HEK293 (cell line): ENCODE measurements around the gene TGFBI.

Source experiments
- KLF1 ChIP-seq: fragments of 450-650 bp; formaldehyde crosslinking; IDR thresholded peaks from 2 replicates; pipeline ENCODE4 v1.5.1; 2016; ENCODE audit warnings: missing biosample characterization, missing genetic modification characterization
- ZNF169 ChIP-seq: fragments of 450-650 bp; formaldehyde crosslinking; IDR thresholded peaks from 2 replicates; pipeline ENCODE4 v1.5.1; 2016; ENCODE audit warnings: missing biosample characterization, missing genetic modification characterization
- ZNF274 ChIP-seq, 2 experiments: fragments of 200-500 bp in 1 of 2; fragments of 450-650 bp in 1 of 2; sonication (Bioruptor generic) in 1 of 2; formaldehyde crosslinking in 1 of 2; IDR thresholded peaks; 2 replicates each; pipeline versions ENCODE4 v1.5.1 to v1.6.1; 2014 to 2016; ENCODE audit warnings: borderline replicate concordance in 1 of 2, inconsistent platforms in 1 of 2, low read length in 1 of 2, missing biosample characterization in 1 of 2, missing genetic modification characterization in 1 of 2
- ZNF530 ChIP-seq: fragments of 450-650 bp; formaldehyde crosslinking; IDR thresholded peaks from 2 replicates; pipeline ENCODE4 v1.5.1; 2016; ENCODE audit warnings: low read depth, missing biosample characterization, missing genetic modification characterization
- ZNF664 ChIP-seq: fragments of 450-650 bp; formaldehyde crosslinking; IDR thresholded peaks from 2 replicates; pipeline ENCODE4 v1.5.1; 2016; ENCODE audit warnings: missing biosample characterization, missing genetic modification characterization
- ZSCAN23 ChIP-seq: fragments of 450-650 bp; formaldehyde crosslinking; IDR thresholded peaks from 2 replicates; pipeline ENCODE4 v1.5.1; 2016; ENCODE audit warnings: missing biosample characterization, missing genetic modification characterization
- TF ChIP-seq, protein P1 (sequence below): fragments of 450-650 bp; formaldehyde crosslinking; IDR thresholded peaks from 2 replicates; pipeline ENCODE4 v1.5.1; 2016; ENCODE audit warnings: missing biosample characterization, missing genetic modification characterization
- TF ChIP-seq, protein P2 (sequence below): fragments of 450-650 bp; formaldehyde crosslinking; IDR thresholded peaks from 2 replicates; pipeline ENCODE4 v1.5.1; 2016; ENCODE audit warnings: missing biosample characterization, missing genetic modification characterization
- TF ChIP-seq, protein P3 (sequence below): fragments of 450-650 bp; formaldehyde crosslinking; IDR thresholded peaks from 2 replicates; pipeline ENCODE4 v1.5.1; 2016; ENCODE audit warnings: missing biosample characterization, missing genetic modification characterization, low read depth

DNA sequence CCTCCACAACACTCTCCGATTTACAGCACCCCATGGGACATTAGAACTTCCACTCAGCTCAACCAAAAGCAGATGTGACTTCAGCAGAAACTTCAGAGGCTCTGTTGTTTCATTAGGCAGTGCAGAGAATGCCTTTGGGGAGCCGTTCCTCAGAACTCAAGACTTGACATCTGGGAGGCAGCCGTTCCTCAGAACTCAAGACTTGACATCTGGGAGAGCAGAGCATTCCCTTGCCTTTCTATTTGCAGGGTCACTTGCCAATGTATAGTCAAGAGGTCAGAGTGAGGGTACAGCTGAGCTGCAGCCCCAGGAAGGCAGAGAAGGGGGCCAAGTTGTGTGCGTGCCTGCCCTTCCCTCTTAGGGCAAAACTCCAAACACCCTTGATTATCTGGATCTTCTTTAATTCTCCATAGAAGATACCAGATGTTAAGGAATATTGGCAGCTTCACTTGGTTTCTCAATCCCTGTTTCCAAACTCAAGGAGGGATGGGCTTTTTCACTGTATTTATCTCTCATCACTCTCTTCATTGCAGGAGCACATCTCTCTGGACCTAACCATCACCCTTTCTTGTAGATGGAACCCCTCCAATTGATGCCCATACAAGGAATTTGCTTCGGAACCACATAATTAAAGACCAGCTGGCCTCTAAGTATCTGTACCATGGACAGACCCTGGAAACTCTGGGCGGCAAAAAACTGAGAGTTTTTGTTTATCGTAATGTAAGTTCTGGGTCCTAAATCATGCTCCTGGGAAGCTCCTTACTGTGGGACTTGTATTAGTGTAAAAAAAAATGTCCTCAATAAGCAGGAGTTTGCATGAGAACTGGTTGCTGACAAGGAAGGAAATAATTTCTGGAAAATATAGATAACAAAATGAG lies 25.6 kb downstream of the TGFBI start:
- no peak for TF ChIP-seq ZNF169 (tag by site-specific recombination)
- TF ChIP-seq, protein P1, sequence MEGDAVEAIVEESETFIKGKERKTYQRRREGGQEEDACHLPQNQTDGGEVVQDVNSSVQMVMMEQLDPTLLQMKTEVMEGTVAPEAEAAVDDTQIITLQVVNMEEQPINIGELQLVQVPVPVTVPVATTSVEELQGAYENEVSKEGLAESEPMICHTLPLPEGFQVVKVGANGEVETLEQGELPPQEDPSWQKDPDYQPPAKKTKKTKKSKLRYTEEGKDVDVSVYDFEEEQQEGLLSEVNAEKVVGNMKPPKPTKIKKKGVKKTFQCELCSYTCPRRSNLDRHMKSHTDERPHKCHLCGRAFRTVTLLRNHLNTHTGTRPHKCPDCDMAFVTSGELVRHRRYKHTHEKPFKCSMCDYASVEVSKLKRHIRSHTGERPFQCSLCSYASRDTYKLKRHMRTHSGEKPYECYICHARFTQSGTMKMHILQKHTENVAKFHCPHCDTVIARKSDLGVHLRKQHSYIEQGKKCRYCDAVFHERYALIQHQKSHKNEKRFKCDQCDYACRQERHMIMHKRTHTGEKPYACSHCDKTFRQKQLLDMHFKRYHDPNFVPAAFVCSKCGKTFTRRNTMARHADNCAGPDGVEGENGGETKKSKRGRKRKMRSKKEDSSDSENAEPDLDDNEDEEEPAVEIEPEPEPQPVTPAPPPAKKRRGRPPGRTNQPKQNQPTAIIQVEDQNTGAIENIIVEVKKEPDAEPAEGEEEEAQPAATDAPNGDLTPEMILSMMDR (tag by site-specific recombination), result no peak
- no peak for TF ChIP-seq ZNF274 (IDR thresholded peaks at IDR 0.05; ENCODE audit: low read length)
- TF ChIP-seq ZNF274 (tag by site-specific recombination; IDR thresholded peaks at IDR 0.05; ENCODE audit: borderline replicate concordance), result no peak
- TF ChIP-seq, protein P2, sequence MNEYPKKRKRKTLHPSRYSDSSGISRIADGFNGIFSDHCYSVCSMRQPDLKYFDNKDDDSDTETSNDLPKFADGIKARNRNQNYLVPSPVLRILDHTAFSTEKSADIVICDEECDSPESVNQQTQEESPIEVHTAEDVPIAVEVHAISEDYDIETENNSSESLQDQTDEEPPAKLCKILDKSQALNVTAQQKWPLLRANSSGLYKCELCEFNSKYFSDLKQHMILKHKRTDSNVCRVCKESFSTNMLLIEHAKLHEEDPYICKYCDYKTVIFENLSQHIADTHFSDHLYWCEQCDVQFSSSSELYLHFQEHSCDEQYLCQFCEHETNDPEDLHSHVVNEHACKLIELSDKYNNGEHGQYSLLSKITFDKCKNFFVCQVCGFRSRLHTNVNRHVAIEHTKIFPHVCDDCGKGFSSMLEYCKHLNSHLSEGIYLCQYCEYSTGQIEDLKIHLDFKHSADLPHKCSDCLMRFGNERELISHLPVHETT (tag by site-specific recombination), result no peak
- TF ChIP-seq KLF1, result no peak
- TF ChIP-seq ZNF530 (tag by site-specific recombination), result no peak
- TF ChIP-seq ZNF664 (tag by site-specific recombination), result no peak
- TF ChIP-seq ZSCAN23, result no peak
- TF ChIP-seq, protein P3, sequence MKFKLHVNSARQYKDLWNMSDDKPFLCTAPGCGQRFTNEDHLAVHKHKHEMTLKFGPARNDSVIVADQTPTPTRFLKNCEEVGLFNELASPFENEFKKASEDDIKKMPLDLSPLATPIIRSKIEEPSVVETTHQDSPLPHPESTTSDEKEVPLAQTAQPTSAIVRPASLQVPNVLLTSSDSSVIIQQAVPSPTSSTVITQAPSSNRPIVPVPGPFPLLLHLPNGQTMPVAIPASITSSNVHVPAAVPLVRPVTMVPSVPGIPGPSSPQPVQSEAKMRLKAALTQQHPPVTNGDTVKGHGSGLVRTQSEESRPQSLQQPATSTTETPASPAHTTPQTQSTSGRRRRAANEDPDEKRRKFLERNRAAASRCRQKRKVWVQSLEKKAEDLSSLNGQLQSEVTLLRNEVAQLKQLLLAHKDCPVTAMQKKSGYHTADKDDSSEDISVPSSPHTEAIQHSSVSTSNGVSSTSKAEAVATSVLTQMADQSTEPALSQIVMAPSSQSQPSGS (tag by site-specific recombination), result no peak
